ENCODE measurements around the gene VANGL2.

The VANGL2 gene

GRCh38 chr1:160400223-160400645, at the start of gene VANGL2:
Gene VANGL2 (plus strand): TSS chr1:160400564. CDS start chr1:160415838, 15,274 bp downstream.
- ATAC-seq: peak; percentile 71
- TF ChIP-seq TSHZ2 (CRISPR knock-in tag; IDR thresholded peaks at IDR 0.05) (peak; percentile 41; the same call in 1 of the 2 replicates), ARNTL (CRISPR knock-in tag; IDR thresholded peaks at IDR 0.05; ENCODE audit: borderline replicate concordance, low read depth) (no peak), SNAI2 (CRISPR knock-in tag; IDR thresholded peaks at IDR 0.05) (no peak), PPARA (CRISPR knock-in tag; IDR thresholded peaks at IDR 0.05; ENCODE audit: borderline replicate concordance) (no peak), TOX (CRISPR knock-in tag; IDR thresholded peaks at IDR 0.05; ENCODE audit: borderline replicate concordance) (no peak), OSR1 (CRISPR knock-in tag; IDR thresholded peaks at IDR 0.05) (no peak), PATZ1 (CRISPR knock-in tag; IDR thresholded peaks at IDR 0.05; ENCODE audit: borderline replicate concordance) (peak; percentile 51; the same call in 1 of the 2 replicates), CREB5 (CRISPR knock-in tag; IDR thresholded peaks at IDR 0.05; ENCODE audit: low read depth) (no peak), TCF4 (CRISPR knock-in tag; IDR thresholded peaks at IDR 0.05; ENCODE audit: borderline replicate concordance) (no peak), RARB (CRISPR knock-in tag; IDR thresholded peaks at IDR 0.05) (no peak)

GRCh38 chr1:160351629-160352028, 48.7 kb upstream of the VANGL2 start:
- no peak for ATAC-seq

More at GRCh38 chr1:160351629-160352028, 48.7 kb upstream of the VANGL2 start:
- TF ChIP-seq CSDC2 (CRISPR knock-in tag; IDR thresholded peaks at IDR 0.05) (no peak), ESRRG (CRISPR knock-in tag; IDR thresholded peaks at IDR 0.05) (no peak), ISL1 (CRISPR knock-in tag; IDR thresholded peaks at IDR 0.05) (no peak), GLIS3 (CRISPR knock-in tag; IDR thresholded peaks at IDR 0.05) (no peak), CSRNP3 (CRISPR knock-in tag; IDR thresholded peaks at IDR 0.05) (no peak), ZC3H10 (CRISPR knock-in tag; IDR thresholded peaks at IDR 0.05) (no peak), POU6F1 (CRISPR knock-in tag; IDR thresholded peaks at IDR 0.05; ENCODE audit: borderline replicate concordance, low read depth) (no peak), ZNF565 (CRISPR knock-in tag; conservative IDR thresholded peaks at IDR 0.05; ENCODE audit: low read depth) (no peak), BACH2 (CRISPR knock-in tag; IDR thresholded peaks at IDR 0.05; ENCODE audit: borderline replicate concordance) (no peak), TCF4 (CRISPR knock-in tag; IDR thresholded peaks at IDR 0.05; ENCODE audit: borderline replicate concordance) (no peak), TSHZ2 (CRISPR knock-in tag; IDR thresholded peaks at IDR 0.05) (no peak), CREB5 (CRISPR knock-in tag; IDR thresholded peaks at IDR 0.05; ENCODE audit: low read depth) (no peak), PPARA (CRISPR knock-in tag; IDR thresholded peaks at IDR 0.05; ENCODE audit: borderline replicate concordance) (no peak)

All from SK-N-SH treated with all-trans-retinoic acid at 6 μM for 48 hours (cell line).